ENCODE data around the gene SDC3. TPM values are rescaled to one million over a fixed set of nuclear protein-coding genes. Genes with fewer than 3 reads are reported as not detected.
A peak's percentile ranks its signal among the peaks of the same experiment; 100 is the strongest.

The SDC3 gene
- total RNA-seq, 1 donor from 2014 or later = 23.0 TPM

- H3K9ac ChIP-seq = no peak overlapping the region
- peaks cover 29% of the 10 kb centered on the region for H3K4me1 ChIP-seq
- no peak overlapping the region for H3K4me2 ChIP-seq
- H3K79me2 ChIP-seq (ENCODE audit: low read depth) = peaks cover 46% of the 10 kb centered on the region
- H3K4me1 Mint-ChIP-seq = peaks cover 63% of the 10 kb centered on the region
- no peaks in the 10 kb centered on the region for H3K36me3 ChIP-seq
- no peak overlapping the region for H3K27ac ChIP-seq
- no peak overlapping the region for H3K27ac Mint-ChIP-seq
- H3K9me3 Mint-ChIP-seq = no peaks in the 10 kb centered on the region
- TF ChIP-seq EZH2 (IDR thresholded peaks at IDR 0.05) = no peak
- no peak for TF ChIP-seq CTCF (IDR thresholded peaks at IDR 0.05)
- no peak for TF ChIP-seq EZH2phosphoT487 (IDR thresholded peaks at IDR 0.05)
- no peak overlapping the region for H3K4me3 ChIP-seq
- peaks cover 6% of the 10 kb centered on the region for H3K27me3 Mint-ChIP-seq (ENCODE audit: insufficient read depth, low read depth)
- H3K4me3 Mint-ChIP-seq = no peak overlapping the region
- H4K20me1 ChIP-seq (ENCODE audit: low read depth) = peaks cover 51% of the 10 kb centered on the region
- H3K36me3 Mint-ChIP-seq = no peaks in the 10 kb centered on the region
- no peak for DNase-seq (ENCODE audit: low spot score)
- no peaks in the 10 kb centered on the region for H3K9me3 ChIP-seq (ENCODE audit: low read depth)
- H3F3A ChIP-seq (ENCODE audit: low read depth) = peaks cover 32% of the 10 kb centered on the region
- no peak overlapping the region for H2AFZ ChIP-seq (replicated peaks)
- no peaks in the 10 kb centered on the region for H3K27me3 ChIP-seq
These were observed 14.0 kb downstream of the SDC3 start for GRCh38 chr1:30894508-30894973.

GRCh38 chr1:30893776-30894507, 14.6 kb downstream of the SDC3 start:
- no peaks in the 10 kb centered on the region for H3K9me3 ChIP-seq (ENCODE audit: low read depth)
- H3K27me3 Mint-ChIP-seq (ENCODE audit: insufficient read depth, low read depth) = peaks cover 6% of the 10 kb centered on the region
- peak overlapping the region; percentile 63 for H3K27ac ChIP-seq
- TF ChIP-seq EZH2 (IDR thresholded peaks at IDR 0.05) (no peak), CTCF (IDR thresholded peaks at IDR 0.05) (no peak), EZH2phosphoT487 (IDR thresholded peaks at IDR 0.05) (no peak)
- no peaks in the 10 kb centered on the region for H3K36me3 ChIP-seq
- H3K4me1 Mint-ChIP-seq = peaks cover 64% of the 10 kb centered on the region
- H3K9me3 Mint-ChIP-seq = no peaks in the 10 kb centered on the region
- peak; percentile 74 for DNase-seq (ENCODE audit: low spot score)
- no peaks in the 10 kb centered on the region for H3K27me3 ChIP-seq
- H3F3A ChIP-seq (ENCODE audit: low read depth) = peaks cover 32% of the 10 kb centered on the region
- H3K4me3 Mint-ChIP-seq = peak overlapping the region; percentile 25
- no peak overlapping the region for H2AFZ ChIP-seq (replicated peaks)
- no peaks in the 10 kb centered on the region for H3K36me3 Mint-ChIP-seq
- H4K20me1 ChIP-seq (ENCODE audit: low read depth) = peaks cover 46% of the 10 kb centered on the region
- H3K9ac ChIP-seq = no peak overlapping the region
- no peak overlapping the region for H3K4me3 ChIP-seq
- peak overlapping the region; percentile 24 for H3K27ac Mint-ChIP-seq
- H3K79me2 ChIP-seq (ENCODE audit: low read depth) = peaks cover 51% of the 10 kb centered on the region
- H3K4me2 ChIP-seq = peak overlapping the region; percentile 67
- peaks cover 29% of the 10 kb centered on the region for H3K4me1 ChIP-seq

GRCh38 chr1:30892671-30893073, 15.9 kb downstream of the SDC3 start:
- Mint-ChIP-seq H3K27ac (peak overlapping the region; percentile 33), H3K4me3 (no peak overlapping the region), H3K27me3 (ENCODE audit: insufficient read depth, low read depth) (peaks cover 6% of the 10 kb centered on the region), H3K36me3 (no peaks in the 10 kb centered on the region), H3K4me1 (peaks cover 75% of the 10 kb centered on the region), H3K9me3 (no peaks in the 10 kb centered on the region)
- Histone ChIP-seq H3K4me2 (no peak overlapping the region), H3K4me1 (peaks cover 38% of the 10 kb centered on the region), H3K4me3 (no peak overlapping the region), H2AFZ (replicated peaks) (no peak overlapping the region), H3K27ac (no peak overlapping the region), H3K27me3 (no peaks in the 10 kb centered on the region), H3K36me3 (no peaks in the 10 kb centered on the region), H3F3A (ENCODE audit: low read depth) (peaks cover 42% of the 10 kb centered on the region), H3K9me3 (ENCODE audit: low read depth) (no peaks in the 10 kb centered on the region), H4K20me1 (ENCODE audit: low read depth) (peaks cover 56% of the 10 kb centered on the region), H3K9ac (no peak overlapping the region), H3K79me2 (ENCODE audit: low read depth) (peaks cover 39% of the 10 kb centered on the region)
- no peak for DNase-seq (ENCODE audit: low spot score)
- no peak for TF ChIP-seq EZH2 (IDR thresholded peaks at IDR 0.05)
- no peak for TF ChIP-seq EZH2phosphoT487 (IDR thresholded peaks at IDR 0.05)
- no peak for TF ChIP-seq CTCF (IDR thresholded peaks at IDR 0.05)

Data from neural progenitor cell (in vitro differentiated cells).